Aorta (tissue), 5 donors: ENCODE results near the gene SGK1. TPM values are rescaled to one million over a fixed set of nuclear protein-coding genes. Genes with fewer than 3 reads are reported as not detected.

Source experiments
- ATAC-seq: fragments of 200-7000 bp; cut with Tn5 transposase; one replicate; pipeline ENCODE4 v1.9.1; 2022; ENCODE audit warnings: moderate library complexity; ENCODE audit not compliant: low FRiP score
- DNase-seq, 2 donors: peaks; one replicate each; pipeline ENCODE4 v3.0.0-alpha.2; 2020
- H3K27ac ChIP-seq, 2 donors: one replicate each; pipeline ENCODE4 v1.5.1; 2013; ENCODE audit warnings: low read length in 2 of 2, mild to moderate bottlenecking in 2 of 2, moderate library complexity in 2 of 2, control low read depth in 1 of 2, inconsistent platforms in 1 of 2, low read depth in 1 of 2
- H3K27me3 ChIP-seq, 2 donors: one replicate each; pipeline ENCODE4 v1.6.1; 2013; ENCODE audit warnings: control low read depth in 1 of 2, low read length in 1 of 2, mild to moderate bottlenecking in 1 of 2, moderate library complexity in 1 of 2; ENCODE audit not compliant: insufficient read depth in 2 of 2, control insufficient read depth in 1 of 2
- H3K36me3 ChIP-seq, 2 donors: one replicate each; pipeline ENCODE4 v1.6.1; 2013; ENCODE audit warnings: control low read depth in 1 of 2, low read length in 1 of 2, mild to moderate bottlenecking in 1 of 2; ENCODE audit not compliant: insufficient read depth in 2 of 2, control insufficient read depth in 1 of 2
- H3K4me1 ChIP-seq, 2 donors: one replicate each; pipeline ENCODE4 v1.6.1; 2013; ENCODE audit warnings: low read length in 2 of 2, control low read depth in 1 of 2, mild to moderate bottlenecking in 1 of 2, moderate library complexity in 1 of 2; ENCODE audit not compliant: insufficient read depth in 2 of 2, control insufficient read depth in 1 of 2
- H3K4me3 ChIP-seq, 2 donors: one replicate each; pipeline ENCODE4 v1.5.1; 2013; ENCODE audit warnings: low read length in 2 of 2, control low read depth in 1 of 2, mild to moderate bottlenecking in 1 of 2
- H3K9me3 ChIP-seq: one replicate; pipeline ENCODE4 v1.6.1; 2013; ENCODE audit warnings: mild to moderate bottlenecking, low read length; ENCODE audit not compliant: control insufficient read depth
- WGBS, 2 donors: extraction: QIAGEN DNeasy Blood & Tissue Kit; methylation state at CpG; one replicate each; pipeline ENCODE4 v1.1.7; 2013; 5-methylcytosine and 5-hydroxymethylcytosine counted together
- intact Hi-C, 2 donors: fragments of 100-400 bp; cut with DNase I; formaldehyde crosslinking; loops; one replicate each; pipeline versions ENCODE4 v1.14.2 to v1.15.0; 2022
- polyA plus RNA-seq, 2 donors: library from polyadenylated mRNA; stranded (reverse); fragments of 200-250 nt; gene quantifications; one replicate each; pipeline ENCODE4 v1.2.3, GENCODE V29; 2013
- total RNA-seq, 2 donors: library from RNA; stranded (reverse); fragmentation: NEBNext Ultra II Directional; extraction: Animal tissue kit (Norgen Biotek cat#: 25700); gene quantifications; one replicate each; pipeline ENCODE4 v1.2.1, GENCODE V29; 2021
- donor health status: healthy with polysubstance abuse.
- donor health status: Bipolar disorder and iron deficiency.
- donor health status: DM: no; HTN: no; CAD: no.
- donor health status: DM: no; HTN: no; CAD: no.
- donor health status: DM: yes; HTN: yes; CAD: no.

SGK1 gene
- total and polyA plus RNA-seq, 4 donors: 11.3 to 150 (median 106) TPM

- no peaks in the 10 kb centered on the region for H3K27me3 ChIP-seq
- WGBS, 2 donors: 71 to 81% methylated on average over 4 of the region's 4 CpGs
- H3K27ac ChIP-seq: no peak overlapping the region
- DNase-seq (no peak), ATAC-seq (no peak)
- intact Hi-C loops: no loop called here
- peaks cover 0 to 1% of the 10 kb centered on the region in 2 donors for H3K4me1 ChIP-seq
- no peaks in the 10 kb centered on the region for H3K9me3 ChIP-seq
- no peak overlapping the region for H3K4me3 ChIP-seq
- no peaks in the 10 kb centered on the region for H3K36me3 ChIP-seq
These were observed 69.9 kb downstream of the SGK1 start for GRCh38 chr6:134247844-134248580.

- intact Hi-C loops: no loop called here
- ATAC-seq: no peak
- 90 to 95% methylated on average over 5 of the region's 5 CpGs for WGBS, 2 donors
These were observed 70.6 kb downstream of the SGK1 start for GRCh38 chr6:134247231-134247833.

GRCh38 chr6:134245706-134246105, 72.2 kb downstream of the SGK1 start:
- WGBS, 2 donors: 5 to 8% methylated on average over 1 of the region's 1 CpG
- intact Hi-C loops: no loop called here

More at GRCh38 chr6:134247231-134247833, 70.6 kb downstream of the SGK1 start:
- Histone ChIP-seq H3K36me3 (no peaks in the 10 kb centered on the region), H3K4me1 (peaks cover 0 to 1% of the 10 kb centered on the region in 2 donors), H3K9me3 (no peaks in the 10 kb centered on the region), H3K27ac (no peak overlapping the region), H3K27me3 (no peaks in the 10 kb centered on the region), H3K4me3 (no peak overlapping the region)
- no peak for DNase-seq

GRCh38 chr6:134245041-134245440, 72.9 kb downstream of the SGK1 start:
- H3K4me1 ChIP-seq: peaks cover 0 to under 1% of the 10 kb centered on the region in 2 donors
- 48 to 49% methylated on average over 2 of the region's 2 CpGs for WGBS, 2 donors
- H3K27me3 ChIP-seq: no peaks in the 10 kb centered on the region
- H3K36me3 ChIP-seq: no peaks in the 10 kb centered on the region
- no peaks in the 10 kb centered on the region for H3K9me3 ChIP-seq
- DNase-seq: no peak
- H3K27ac ChIP-seq: no peak overlapping the region
- intact Hi-C loops: no loop called here
- no peak for ATAC-seq
- H3K4me3 ChIP-seq: no peak overlapping the region

More at GRCh38 chr6:134245706-134246105, 72.2 kb downstream of the SGK1 start:
- Histone ChIP-seq H3K27ac (no peak overlapping the region), H3K9me3 (no peaks in the 10 kb centered on the region), H3K36me3 (no peaks in the 10 kb centered on the region), H3K4me3 (no peak overlapping the region), H3K4me1 (peaks cover 0 to 1% of the 10 kb centered on the region in 2 donors), H3K27me3 (no peaks in the 10 kb centered on the region)
- ATAC-seq (no peak), DNase-seq (no peak)

GRCh38 chr6:134240665-134241431, 77.1 kb downstream of the SGK1 start:
- Histone ChIP-seq H3K9me3 (no peaks in the 10 kb centered on the region), H3K4me3 (no peak overlapping the region), H3K36me3 (no peaks in the 10 kb centered on the region), H3K27me3 (no peaks in the 10 kb centered on the region), H3K27ac (no peak overlapping the region), H3K4me1 (no peaks in the 10 kb centered on the region)
- WGBS, 2 donors: 81 to 82% methylated on average over 9 of the region's 9 CpGs
- intact Hi-C loops: no loop called here
- peak in 1 of 2 donors; percentile 93 for DNase-seq
- no peak for ATAC-seq

- Histone ChIP-seq H3K9me3 (no peaks in the 10 kb centered on the region), H3K27me3 (no peaks in the 10 kb centered on the region), H3K27ac (no peak overlapping the region), H3K4me1 (no peaks in the 10 kb centered on the region), H3K36me3 (no peaks in the 10 kb centered on the region), H3K4me3 (no peak overlapping the region)
- ATAC-seq: no peak
- no peak for DNase-seq
- intact Hi-C loops: no loop called here
- 63 to 64% methylated on average over 6 of the region's 6 CpGs for WGBS, 2 donors
These were observed 78.7 kb downstream of the SGK1 start for GRCh38 chr6:134238960-134239795.

- no peak for ATAC-seq
- Histone ChIP-seq H3K27ac (no peak overlapping the region), H3K27me3 (no peaks in the 10 kb centered on the region), H3K4me3 (no peak overlapping the region), H3K9me3 (no peaks in the 10 kb centered on the region), H3K4me1 (no peaks in the 10 kb centered on the region), H3K36me3 (no peaks in the 10 kb centered on the region)
- no peak for DNase-seq
- intact Hi-C loops: no loop called here
- WGBS, 2 donors: 79 to 88% methylated on average over 2 of the region's 2 CpGs
These were observed 79.9 kb downstream of the SGK1 start for GRCh38 chr6:134238006-134238405.
